Endothelial cell of umbilical vein (primary cell): ENCODE results near the gene SUV39H2. TPM values are rescaled to one million over a fixed set of nuclear protein-coding genes. Genes with fewer than 3 reads are reported as not detected.
A peak's percentile ranks its signal among the peaks of the same experiment; 100 is the strongest.

Experiments used
- BruUV-seq: library from RNA; stranded (reverse); fragments of 400-500 nt; replicated peaks from 2 replicates; lab custom pipeline; 2021; lab: Mats Ljungman, UMichigan
- CTCF ChIA-PET: fragments of 300-600, 350-600 bp; sonication (Branson Sonifier 250); formaldehyde crosslinking; loops from one replicate; lab custom pipeline; 2021; ENCODE audit warnings: antibody characterized with exemption, inconsistent platforms; lab: Charles Lee
- POLR2A ChIA-PET: fragments of 300-600, 350-600 bp; sonication (Branson Sonifier 250); formaldehyde crosslinking; loops from one replicate; lab custom pipeline; 2021; ENCODE audit warnings: antibody characterized with exemption, inconsistent platforms; lab: Charles Lee
- DNase-seq: peaks from one replicate; pipeline ENCODE4 v3.0.0-alpha.2; 2011; ENCODE audit warnings: low read depth, low spot score
- FAIRE-seq: peaks from 2 replicates; lab custom pipeline; 2011; peaks lifted over from hg19 to GRCh38; lab: Jason Lieb, UNC
- H2AFZ ChIP-seq: 2 replicates; pipeline ENCODE4 v1.6.0; 2012; ENCODE audit warnings: low read depth, low read length, control low read depth, inconsistent platforms
- H3K27ac ChIP-seq: 2 replicates; pipeline ENCODE4 v1.5.1; 2011; ENCODE audit warnings: low read depth, mild to moderate bottlenecking, control low read depth, low read length, moderate library complexity; ENCODE audit not compliant: insufficient read depth
- H3K27me3 ChIP-seq, 2 experiments: 2 replicates each; pipeline versions ENCODE4 v1.6.0 to v1.6.1; 2011; ENCODE audit warnings: low read length in 2 of 2, mixed read lengths in 1 of 2; ENCODE audit not compliant: control insufficient read depth in 2 of 2, insufficient read depth in 2 of 2
- H3K36me3 ChIP-seq, 2 experiments: 2 replicates in 1 of 2; 3 replicates in 1 of 2; pipeline ENCODE4 v1.5.1; 2011; ENCODE audit warnings: low read length in 2 of 2, mild to moderate bottlenecking in 1 of 2, moderate library complexity in 1 of 2; ENCODE audit not compliant: control insufficient read depth in 2 of 2, insufficient read depth in 2 of 2; ENCODE audit errors: extremely low read depth in 1 of 2
- H3K4me1 ChIP-seq: 3 replicates; pipeline ENCODE4 v1.5.1; 2011; ENCODE audit warnings: mild to moderate bottlenecking, low read length; ENCODE audit not compliant: control insufficient read depth, insufficient read depth; ENCODE audit errors: extremely low read depth
- H3K4me2 ChIP-seq: 2 replicates; pipeline ENCODE4 v1.6.1; 2011; ENCODE audit warnings: low read length, control low read depth, mixed read lengths; ENCODE audit not compliant: insufficient read depth
- H3K4me3 ChIP-seq, 3 experiments: fragments of 200-600 bp in 1 of 3; sonication (generic), shearing (Covaris generic) in 1 of 3; replicated peaks in 1 of 3; 2 replicates each; pipeline ENCODE4 v1.5.1; 2011 to 2016; ENCODE audit warnings: control low read depth in 3 of 3, low read length in 3 of 3, mild to moderate bottlenecking in 2 of 3, inconsistent platforms in 1 of 3, low read depth in 1 of 3, moderate library complexity in 1 of 3; ENCODE audit not compliant: insufficient read depth in 1 of 3
- H3K79me2 ChIP-seq: 2 replicates; pipeline ENCODE4 v1.6.0; 2012; ENCODE audit warnings: low read length, inconsistent platforms; ENCODE audit not compliant: control insufficient read depth, insufficient read depth
- H3K9ac ChIP-seq: replicated peaks from 2 replicates; pipeline ENCODE3; 2011; ENCODE audit warnings: low read length, control low read depth; ENCODE audit not compliant: insufficient read depth; ENCODE audit errors: extremely low read depth
- H3K9me1 ChIP-seq: replicated peaks from 3 replicates; pipeline ENCODE4 v1.6.0; 2011; ENCODE audit warnings: mild to moderate bottlenecking, low read length; ENCODE audit not compliant: control insufficient read depth, insufficient read depth; ENCODE audit errors: extremely low read depth
- H3K9me3 ChIP-seq: replicated peaks from 2 replicates; pipeline ENCODE4 v1.5.1; 2012; ENCODE audit warnings: low read length, inconsistent platforms; ENCODE audit not compliant: control insufficient read depth, insufficient read depth
- H4K20me1 ChIP-seq: replicated peaks from 2 replicates; pipeline ENCODE3; 2011; ENCODE audit warnings: mild to moderate bottlenecking, low read length; ENCODE audit not compliant: control insufficient read depth, insufficient read depth; ENCODE audit errors: extremely low read depth
- EZH2 ChIP-seq: IDR thresholded peaks from 2 replicates; pipeline ENCODE4 v1.6.1; 2012; ENCODE audit warnings: borderline replicate concordance, low read depth, mild to moderate bottlenecking, moderate library complexity, low read length, inconsistent platforms; ENCODE audit not compliant: severe bottlenecking
- FOS ChIP-seq: IDR thresholded peaks from 2 replicates; pipeline ENCODE4 v1.6.1; 2011; ENCODE audit warnings: mild to moderate bottlenecking, low read length, moderate library complexity, borderline replicate concordance; ENCODE audit not compliant: insufficient read depth
- GATA2 ChIP-seq: IDR thresholded peaks from 2 replicates; pipeline ENCODE4 v1.7.0; 2011; ENCODE audit warnings: low read depth, mild to moderate bottlenecking, moderate library complexity, mixed read lengths, low read length; ENCODE audit not compliant: insufficient read length, insufficient read depth
- JUN ChIP-seq: IDR thresholded peaks from 2 replicates; pipeline ENCODE4 v1.6.1; 2011; ENCODE audit warnings: borderline replicate concordance, low read depth; ENCODE audit not compliant: insufficient read length, insufficient read depth
- POLR2A ChIP-seq: IDR thresholded peaks from 2 replicates; pipeline ENCODE4 v1.6.1; 2012; ENCODE audit warnings: low read depth, mild to moderate bottlenecking, control low read depth, low read length
- POLR2AphosphoS5 ChIP-seq: IDR thresholded peaks from 2 replicates; pipeline ENCODE4 v1.6.1; 2012; ENCODE audit warnings: low read depth, mild to moderate bottlenecking, control low read depth, low read length, moderate library complexity; ENCODE audit not compliant: insufficient read depth
- dilution Hi-C: fragments of 300-500 bp; cut with MboI; formaldehyde crosslinking; loops from one replicate; pipeline ENCODE4 v1.15.0; 2019; ENCODE audit warnings: low sequenced_read_pairs; ENCODE audit not compliant: extremely low pct_ligation_motif_present
- intact Hi-C: fragments of 100-400 bp; cut with micrococcal nuclease; formaldehyde crosslinking; loops from one replicate; pipeline ENCODE4 v1.10.0; 2022
- polyA plus RNA-seq, 4 experiments: library from polyadenylated mRNA; depleted of rRNA in 3 of 4; stranded (reverse) in 3 of 4; unstranded in 1 of 4; fragments of >200 nt; gene quantifications; 2 replicates each; pipeline versions ENCODE4 v1.2.1 to v1.2.3, GENCODE V29; 2011 to 2012; ENCODE audit warnings: missing spikeins in 1 of 4
- total RNA-seq: library from RNA; stranded (reverse); gene quantifications from 2 replicates; pipeline ENCODE4 v1.2.3, GENCODE V29; 2021
- TF ChIP-seq, protein P1 (sequence below): IDR thresholded peaks from 2 replicates; pipeline ENCODE4 v1.6.1; 2011; ENCODE audit not compliant: insufficient read depth, insufficient read length

SUV39H2 gene
- total and polyA plus RNA-seq, 2 donors (not counting 3 experiments of a cell fraction or from before 2014, with no cell fraction given), result 5.7 to 29.9 TPM

GRCh38 chr10:14838582-14839304 lies 39.9 kb upstream of the SUV39H2 start:
- peaks cover 11% of the 10 kb centered on the region for H3K4me1 ChIP-seq
- no peaks in the 10 kb centered on the region for H3K9me3 ChIP-seq
- peaks cover 12 to 20% of the 10 kb centered on the region in 2 experiments for H3K36me3 ChIP-seq
- BruUV-seq, result TSS peak; percentile 17
- peaks cover 27% of the 10 kb centered on the region for H3K79me2 ChIP-seq
- no peaks in the 10 kb centered on the region for H3K27me3 ChIP-seq
- H3K27ac ChIP-seq, result peak overlapping the region; percentile 74
- H3K4me3 ChIP-seq, result peak overlapping the region; percentile 47 to 81 (median 71)
- no peaks in the 10 kb centered on the region for H3K9me1 ChIP-seq
- no peak for TF ChIP-seq JUN
- TF ChIP-seq FOS, result no peak
- TF ChIP-seq, protein P1, sequence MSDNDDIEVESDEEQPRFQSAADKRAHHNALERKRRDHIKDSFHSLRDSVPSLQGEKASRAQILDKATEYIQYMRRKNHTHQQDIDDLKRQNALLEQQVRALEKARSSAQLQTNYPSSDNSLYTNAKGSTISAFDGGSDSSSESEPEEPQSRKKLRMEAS, result no peak
- no peak for TF ChIP-seq POLR2AphosphoS5
- dilution Hi-C loops, result no loop called here
- peak overlapping the region; percentile 74 for H2AFZ ChIP-seq
- peak; percentile 46 for DNase-seq
- H3K9ac ChIP-seq, result peak overlapping the region; percentile 88
- POLR2A ChIA-PET, result interaction anchor here (0.6 to 1.7 kb wide), 3 partner anchors 20 to 39 kb away, joined by 3 to 8 read pairs (median 3); partner anchors contain the start of gene SUV39H2
- FAIRE-seq, result peak; percentile 59
- no peaks in the 10 kb centered on the region for H4K20me1 ChIP-seq
- H3K4me2 ChIP-seq, result peak overlapping the region; percentile 72
- CTCF ChIA-PET, result interaction anchor here (0.7 to 3.8 kb wide), 12 partner anchors 12 to 642 kb away, joined by 3 to 23 read pairs (median 8); partner anchors contain the start of gene SUV39H2
- intact Hi-C loops, result loop anchor here (1.0 to 5.0 kb wide), 6 partner anchors 40 to 339 kb away; partner anchors contain the start of genes DCLRE1C and SUV39H2

GRCh38 chr10:14839305-14839695 lies 39.4 kb upstream of the SUV39H2 start:
- Histone ChIP-seq H3K27me3 (no peaks in the 10 kb centered on the region), H4K20me1 (no peaks in the 10 kb centered on the region), H3K9me3 (no peaks in the 10 kb centered on the region), H3K9me1 (no peaks in the 10 kb centered on the region), H3K36me3 (peaks cover 12 to 25% of the 10 kb centered on the region in 2 experiments), H2AFZ (peak overlapping the region; percentile 74), H3K79me2 (peaks cover 27% of the 10 kb centered on the region), H3K27ac (peak overlapping the region; percentile 74), H3K4me2 (peak overlapping the region; percentile 72), H3K4me1 (peaks cover 12% of the 10 kb centered on the region), H3K4me3 (peak overlapping the region; percentile 47 to 81 (median 71)), H3K9ac (peak overlapping the region; percentile 88)
- ChIA-PET POLR2A (interaction anchor here (0.9 kb wide), 1 partner anchor 21 kb away, joined by 3 read pairs; no protein-coding TSS in a partner anchor), CTCF (interaction anchor here (0.7 to 3.8 kb wide), 6 partner anchors 12 to 642 kb away, joined by 3 to 23 read pairs (median 12); partner anchors contain the start of gene SUV39H2)
- TF ChIP-seq GATA2 (no peak), POLR2A (no peak), POLR2AphosphoS5 (no peak), EZH2 (no peak)
- TF ChIP-seq, protein P1, result no peak
- dilution Hi-C loops, result no loop called here
- no peak for FAIRE-seq
- BruUV-seq, result no TSS peak
- intact Hi-C loops, result loop anchor here (2.0 to 5.0 kb wide), 3 partner anchors 116 to 302 kb away; partner anchors contain the start of gene DCLRE1C
- no peak for DNase-seq
